Measurements from ENCODE around the gene CPM. TPM values are rescaled to one million over a fixed set of nuclear protein-coding genes. Genes with fewer than 3 reads are reported as not detected.
A peak's percentile ranks its signal among the peaks of the same experiment; 100 is the strongest.

Gene CPM
- polyA plus RNA-seq (2011; rRNA removed): 5.8 and 8.6 TPM in 2 replicates
- polyA minus RNA-seq (2011; rRNA and poly(A)+ RNA removed): 2.8 and 4.6 TPM in 2 replicates

DNA sequence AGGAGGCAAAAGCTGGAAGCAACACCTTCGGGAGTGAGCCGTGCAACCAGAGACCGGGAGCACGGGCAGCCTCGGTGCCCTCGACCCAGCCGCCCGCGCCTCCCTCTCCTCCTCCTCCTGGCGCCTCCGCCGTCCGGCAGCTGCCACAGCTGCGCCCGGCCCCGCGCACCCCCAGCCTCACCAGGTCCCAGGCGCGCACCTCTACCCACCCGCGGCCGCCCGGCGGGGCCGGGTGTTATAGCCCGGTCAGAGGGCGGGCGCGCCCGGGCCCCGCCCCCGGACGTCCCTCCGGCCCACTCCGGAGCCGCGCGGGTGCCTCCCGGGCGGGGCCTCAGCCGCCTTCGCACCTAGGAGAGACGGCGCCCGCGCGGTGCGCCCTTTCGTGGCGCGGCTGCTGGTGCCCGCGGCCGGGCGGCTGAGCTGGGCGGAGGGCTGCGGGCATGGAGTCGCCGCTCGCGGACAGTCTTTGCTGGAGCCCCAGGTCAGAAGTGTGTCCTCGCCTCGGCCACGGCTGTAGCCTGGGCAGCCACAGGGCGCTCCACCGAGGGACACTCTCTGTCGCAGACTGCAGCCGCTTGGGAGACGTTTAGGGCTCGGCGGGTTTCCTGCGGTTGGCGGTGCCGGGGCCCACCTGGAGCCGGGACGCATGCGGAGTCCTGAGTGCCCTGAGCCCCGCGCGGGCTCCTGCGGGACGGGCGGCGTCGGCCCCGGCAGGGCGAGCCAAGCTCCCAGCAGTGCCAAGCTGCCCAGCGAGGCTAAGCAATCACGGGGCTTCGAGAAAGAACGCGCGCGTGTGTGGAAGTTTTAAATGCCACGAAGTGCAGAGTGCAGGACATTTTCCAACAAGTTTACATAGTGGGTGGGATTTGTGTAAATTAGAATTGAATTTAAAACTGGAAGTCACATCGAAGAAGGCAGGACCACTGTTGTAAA lies at the start of gene CPM:
CPM (minus strand) TSS at position 211 of the 933 bp plus-strand sequence. CDS start 334 bp downstream, outside the sequence.
- Histone ChIP-seq H3K36me3 (ENCODE audit: control insufficient read depth, insufficient read depth, low read length) (no peaks in the 10 kb centered on the region), H3K4me3 (ENCODE audit: low read depth, low read length) (peak within 1 kb of the TSS; percentile 57), H3K27me3 (ENCODE audit: control insufficient read depth, insufficient read depth, low read length) (peaks cover 3% of the 10 kb centered on the region; the same call in 1 of the 2 replicates)
- POLR2A ChIA-PET: interaction anchor here (0.6 kb wide), 1 partner anchor 1272 kb away, joined by 4 read pairs; no protein-coding TSS in a partner anchor
- CTCF ChIA-PET: interaction anchor here (1.2 kb wide), 1 partner anchor 35 kb away, joined by 3 read pairs; no protein-coding TSS in a partner anchor
- DNase-seq (ENCODE audit: low read depth): no peak
- TF ChIP-seq, protein P1, sequence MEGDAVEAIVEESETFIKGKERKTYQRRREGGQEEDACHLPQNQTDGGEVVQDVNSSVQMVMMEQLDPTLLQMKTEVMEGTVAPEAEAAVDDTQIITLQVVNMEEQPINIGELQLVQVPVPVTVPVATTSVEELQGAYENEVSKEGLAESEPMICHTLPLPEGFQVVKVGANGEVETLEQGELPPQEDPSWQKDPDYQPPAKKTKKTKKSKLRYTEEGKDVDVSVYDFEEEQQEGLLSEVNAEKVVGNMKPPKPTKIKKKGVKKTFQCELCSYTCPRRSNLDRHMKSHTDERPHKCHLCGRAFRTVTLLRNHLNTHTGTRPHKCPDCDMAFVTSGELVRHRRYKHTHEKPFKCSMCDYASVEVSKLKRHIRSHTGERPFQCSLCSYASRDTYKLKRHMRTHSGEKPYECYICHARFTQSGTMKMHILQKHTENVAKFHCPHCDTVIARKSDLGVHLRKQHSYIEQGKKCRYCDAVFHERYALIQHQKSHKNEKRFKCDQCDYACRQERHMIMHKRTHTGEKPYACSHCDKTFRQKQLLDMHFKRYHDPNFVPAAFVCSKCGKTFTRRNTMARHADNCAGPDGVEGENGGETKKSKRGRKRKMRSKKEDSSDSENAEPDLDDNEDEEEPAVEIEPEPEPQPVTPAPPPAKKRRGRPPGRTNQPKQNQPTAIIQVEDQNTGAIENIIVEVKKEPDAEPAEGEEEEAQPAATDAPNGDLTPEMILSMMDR (IDR thresholded peaks at IDR 0.05; ENCODE audit: insufficient read depth, low read depth, low read length): no peak

GRCh38 chr12:68981516-68981915 lies 48.5 kb upstream of the CPM start:
- TF ChIP-seq, protein P1 (IDR thresholded peaks at IDR 0.05; ENCODE audit: insufficient read depth, low read depth, low read length): no peak
- no peak for DNase-seq (ENCODE audit: low read depth)
- POLR2A ChIA-PET: no interaction called here

DNA sequence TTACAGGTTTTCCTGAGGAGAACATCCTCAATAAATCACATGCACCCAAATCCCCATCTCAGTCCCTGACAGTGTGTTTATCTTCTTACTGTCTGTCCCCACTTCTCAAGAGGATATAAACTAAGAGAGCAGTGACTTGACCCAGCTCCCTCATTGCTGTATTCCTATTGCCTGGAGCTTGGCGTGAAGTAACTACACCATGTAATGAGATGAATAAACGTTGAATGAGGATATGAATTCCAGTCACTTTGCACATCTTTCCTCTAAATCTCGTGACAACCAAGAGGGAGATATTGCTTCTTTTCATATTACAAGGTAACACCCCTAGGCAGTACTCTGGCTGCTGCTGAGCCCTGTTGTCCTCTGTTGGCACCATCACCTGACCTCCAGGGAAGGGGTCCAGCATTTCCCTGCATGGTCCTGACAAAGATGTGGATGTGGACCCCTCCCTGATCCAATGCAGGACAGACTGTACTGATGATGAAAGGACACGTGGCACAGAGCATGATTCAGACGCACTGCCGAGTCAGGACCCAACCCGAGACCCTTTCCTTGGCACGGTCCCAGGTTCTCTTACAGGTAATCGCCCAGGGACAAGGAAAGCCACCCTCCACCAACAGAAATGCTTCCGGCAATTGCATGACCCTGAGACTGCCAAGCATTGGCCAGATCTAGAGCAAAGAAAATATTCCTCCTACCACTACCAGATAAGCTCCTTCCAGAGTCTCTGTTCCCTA lies 47.7 kb upstream of the CPM start:
- no peak for DNase-seq (ENCODE audit: low read depth)
- TF ChIP-seq, protein P1 (IDR thresholded peaks at IDR 0.05; ENCODE audit: insufficient read depth, low read depth, low read length): no peak
- no peaks in the 10 kb centered on the region for H3K27me3 ChIP-seq (ENCODE audit: control insufficient read depth, insufficient read depth, low read length)
- H3K36me3 ChIP-seq (ENCODE audit: control insufficient read depth, insufficient read depth, low read length): no peaks in the 10 kb centered on the region
- ChIA-PET POLR2A (no interaction called here), CTCF (interaction anchor here (0.8 to 1.4 kb wide), 3 partner anchors 18 to 71 kb away, joined by 3 to 4 read pairs (median 3); no protein-coding TSS in a partner anchor)
- no peak overlapping the region for H3K4me3 ChIP-seq (ENCODE audit: low read depth, low read length)

More at GRCh38 chr12:68981516-68981915, 48.5 kb upstream of the CPM start:
- Histone ChIP-seq H3K4me3 (ENCODE audit: low read depth, low read length) (no peak overlapping the region), H3K27me3 (ENCODE audit: control insufficient read depth, insufficient read depth, low read length) (no peaks in the 10 kb centered on the region), H3K36me3 (ENCODE audit: control insufficient read depth, insufficient read depth, low read length) (no peaks in the 10 kb centered on the region)
- CTCF ChIA-PET: interaction anchor here (0.8 to 1.4 kb wide), 3 partner anchors 17 to 71 kb away, joined by 3 to 4 read pairs (median 3); no protein-coding TSS in a partner anchor

GRCh38 chr12:68978678-68979077 lies 45.7 kb upstream of the CPM start:
- ChIA-PET POLR2A (no interaction called here), CTCF (no interaction called here)
- no peak for DNase-seq (ENCODE audit: low read depth)
- TF ChIP-seq, protein P1 (IDR thresholded peaks at IDR 0.05; ENCODE audit: insufficient read depth, low read depth, low read length): no peak
- Histone ChIP-seq H3K36me3 (ENCODE audit: control insufficient read depth, insufficient read depth, low read length) (no peaks in the 10 kb centered on the region), H3K4me3 (ENCODE audit: low read depth, low read length) (no peak overlapping the region), H3K27me3 (ENCODE audit: control insufficient read depth, insufficient read depth, low read length) (no peaks in the 10 kb centered on the region)
